H1 (cell line): ENCODE data around the gene STAP2. TPM values are rescaled to one million over a fixed set of nuclear protein-coding genes. Genes with fewer than 3 reads are reported as not detected.

Source experiments
- CTCF ChIA-PET: fragments of 300-600 bp; sonication (Branson Sonifier 250); formaldehyde crosslinking; loops from one replicate; lab custom pipeline; 2021; ENCODE audit not compliant: partially characterized antibody; lab: Charles Lee
- POLR2A ChIA-PET: fragments of 300-600 bp; sonication (Branson Sonifier 250); formaldehyde crosslinking; loops from one replicate; lab custom pipeline; 2021; ENCODE audit warnings: inconsistent platforms; ENCODE audit not compliant: partially characterized antibody; lab: Charles Lee
- DNase-seq, 2 experiments: peaks; one replicate each; pipeline versions ENCODE4 v3.0.0 to v3.0.0-alpha.2; 2010 to 2022; ENCODE audit warnings: low spot score in 2 of 2, low read depth in 1 of 2, mixed read lengths in 1 of 2
- FAIRE-seq: peaks from 2 replicates; lab custom pipeline; 2011; peaks lifted over from hg19 to GRCh38; lab: Jason Lieb, UNC
- H2AFZ ChIP-seq: 2 replicates; pipeline ENCODE4 v1.8.1; 2012; ENCODE audit warnings: low read length, inconsistent platforms
- H2AK5ac ChIP-seq: 2 replicates; pipeline ENCODE4 v1.6.1; 2013; ENCODE audit warnings: low read depth, low read length
- H2BK120ac ChIP-seq: replicated peaks from 2 replicates; pipeline ENCODE3; 2013; ENCODE audit warnings: low read depth, low read length, inconsistent platforms
- H2BK12ac ChIP-seq: 2 replicates; pipeline ENCODE4 v1.6.1; 2013; ENCODE audit warnings: low read depth, low read length
- H2BK15ac ChIP-seq: 2 replicates; pipeline ENCODE4 v1.6.1; 2013; ENCODE audit warnings: low read length
- H2BK20ac ChIP-seq: 2 replicates; pipeline ENCODE4 v1.6.1; 2013; ENCODE audit warnings: low read length
- H2BK5ac ChIP-seq: 2 replicates; pipeline ENCODE4 v1.6.1; 2013; ENCODE audit warnings: low read depth, low read length
- H3K14ac ChIP-seq: 2 replicates; pipeline ENCODE4 v1.6.1; 2013; ENCODE audit warnings: inconsistent platforms; ENCODE audit not compliant: insufficient read length
- H3K18ac ChIP-seq: 2 replicates; pipeline ENCODE4 v1.6.1; 2013; ENCODE audit warnings: low read length; ENCODE audit errors: extremely low read depth
- H3K23ac ChIP-seq: 2 replicates; pipeline ENCODE4 v1.6.1; 2013; ENCODE audit warnings: inconsistent platforms; ENCODE audit not compliant: insufficient read length
- H3K23me2 ChIP-seq: 2 replicates; pipeline ENCODE4 v1.6.1; 2013; ENCODE audit warnings: low read depth, low read length
- H3K27ac ChIP-seq: 2 replicates; pipeline ENCODE4 v1.6.1; 2011; ENCODE audit warnings: low read depth, low read length, inconsistent platforms
- H3K27me3 ChIP-seq, 4 experiments: replicated peaks in 1 of 4; 1 replicate in 1 of 4; 2 replicates in 3 of 4; pipeline versions ENCODE4 v1.6.1 to v1.8.1; 2011 to 2013; ENCODE audit warnings: low read length in 3 of 4, mild to moderate bottlenecking in 3 of 4, inconsistent platforms in 2 of 4, mixed read lengths in 2 of 4, moderate library complexity in 1 of 4; ENCODE audit not compliant: control insufficient read depth in 3 of 4, insufficient read depth in 3 of 4; ENCODE audit errors: extremely low read depth in 1 of 4
- H3K36me3 ChIP-seq, 4 experiments: 2 replicates each; pipeline versions ENCODE4 v1.6.1 to v1.8.1; 2011 to 2013; ENCODE audit warnings: mild to moderate bottlenecking in 4 of 4, low read length in 3 of 4, moderate library complexity in 2 of 4, control low read depth in 1 of 4, inconsistent platforms in 1 of 4; ENCODE audit not compliant: insufficient read depth in 4 of 4, control insufficient read depth in 2 of 4
- H3K4ac ChIP-seq: replicated peaks from 2 replicates; pipeline ENCODE3; 2013; ENCODE audit warnings: low read length, low read depth, mixed read lengths, inconsistent platforms; ENCODE audit not compliant: insufficient read length
- H3K4me1 ChIP-seq, 4 experiments: replicated peaks in 1 of 4; 1 replicate in 1 of 4; 2 replicates in 3 of 4; pipeline versions ENCODE4 v1.6.1 to v1.8.1; 2011 to 2013; ENCODE audit warnings: low read length in 3 of 4, inconsistent platforms in 2 of 4, mixed read lengths in 1 of 4; ENCODE audit not compliant: insufficient read depth in 4 of 4, control insufficient read depth in 3 of 4
- H3K4me2 ChIP-seq, 2 experiments: 2 replicates each; pipeline versions ENCODE4 v1.6.1 to v1.8.1; 2011 to 2013; ENCODE audit warnings: low read depth in 2 of 2, low read length in 2 of 2, control low read depth in 1 of 2, inconsistent platforms in 1 of 2, mild to moderate bottlenecking in 1 of 2; ENCODE audit not compliant: insufficient read depth in 1 of 2
- H3K4me3 ChIP-seq, 4 experiments: fragments of 200-600, 300-600 bp in 1 of 4; sonication (generic), shearing (Covaris generic), sonication (Bioruptor Twin) in 1 of 4; 2 replicates each; pipeline versions ENCODE4 v1.5.1 to v1.8.1; 2011 to 2016; ENCODE audit warnings: low read length in 4 of 4, low read depth in 3 of 4, control low read depth in 2 of 4, inconsistent platforms in 2 of 4, mild to moderate bottlenecking in 2 of 4, mixed read lengths in 1 of 4, moderate library complexity in 1 of 4; ENCODE audit not compliant: insufficient read depth in 2 of 4; ENCODE audit errors: extremely low read depth in 1 of 4
- H3K56ac ChIP-seq: replicated peaks from 2 replicates; pipeline ENCODE3; 2013; ENCODE audit warnings: low read depth, mild to moderate bottlenecking, mixed read lengths, low read length, inconsistent platforms; ENCODE audit not compliant: insufficient read length
- H3K79me1 ChIP-seq: 2 replicates; pipeline ENCODE4 v1.6.1; 2013; ENCODE audit warnings: low read depth, low read length, control low read depth
- H3K79me2 ChIP-seq, 2 experiments: 2 replicates each; pipeline versions ENCODE4 v1.6.1 to v1.8.1; 2012 to 2013; ENCODE audit warnings: low read length in 2 of 2, mild to moderate bottlenecking in 2 of 2, inconsistent platforms in 1 of 2; ENCODE audit not compliant: insufficient read depth in 2 of 2, control insufficient read depth in 1 of 2
- H3K9ac ChIP-seq, 4 experiments: replicated peaks in 1 of 4; 1 replicate in 1 of 4; 2 replicates in 3 of 4; pipeline versions ENCODE4 v1.6.1 to v1.8.1; 2011 to 2013; ENCODE audit warnings: low read depth in 3 of 4, low read length in 3 of 4, control low read depth in 2 of 4, mild to moderate bottlenecking in 2 of 4, moderate library complexity in 2 of 4, inconsistent platforms in 1 of 4; ENCODE audit errors: extremely low read depth in 1 of 4
- H3K9me3 ChIP-seq, 2 experiments: 2 replicates each; pipeline versions ENCODE4 v1.6.1 to v1.8.1; 2012 to 2013; ENCODE audit warnings: mild to moderate bottlenecking in 2 of 2, moderate library complexity in 2 of 2, control low read depth in 1 of 2, inconsistent platforms in 1 of 2, low read depth in 1 of 2, low read length in 1 of 2, mixed read lengths in 1 of 2; ENCODE audit not compliant: insufficient read depth in 2 of 2
- H4K20me1 ChIP-seq, 2 experiments: replicated peaks in 1 of 2; 2 replicates each; pipeline versions ENCODE3 to v1.8.1; 2011 to 2013; ENCODE audit warnings: inconsistent platforms in 2 of 2, low read length in 2 of 2, mild to moderate bottlenecking in 1 of 2; ENCODE audit not compliant: insufficient read depth in 2 of 2, control insufficient read depth in 1 of 2
- H4K5ac ChIP-seq: 2 replicates; pipeline ENCODE4 v1.6.1; 2013; ENCODE audit warnings: low read length, low read depth, mixed read lengths, inconsistent platforms; ENCODE audit not compliant: insufficient read length
- H4K8ac ChIP-seq: 2 replicates; pipeline ENCODE4 v1.8.0; 2013; ENCODE audit warnings: mild to moderate bottlenecking, moderate library complexity, low read length, inconsistent platforms; ENCODE audit not compliant: insufficient read depth; ENCODE audit errors: extremely low read depth
- H4K91ac ChIP-seq: replicated peaks from 2 replicates; pipeline ENCODE3; 2013; ENCODE audit warnings: low read length, mixed read lengths, inconsistent platforms; ENCODE audit not compliant: insufficient read length
- BACH1 ChIP-seq: IDR thresholded peaks from 2 replicates; pipeline ENCODE4 v1.6.1; 2012; ENCODE audit warnings: low read length, improper control_type of control experiment
- BRCA1 ChIP-seq: IDR thresholded peaks from 2 replicates; pipeline ENCODE4 v1.6.1; 2012; ENCODE audit warnings: low read depth, low read length, improper control_type of control experiment
- CBX8 ChIP-seq: fragments of 300-800, 300-1000 bp; sonication (generic); IDR thresholded peaks from 2 replicates; pipeline ENCODE4 v1.7.1; 2016; ENCODE audit warnings: low read depth, low read length, borderline replicate concordance
- CHD1 ChIP-seq: IDR thresholded peaks from 2 replicates; pipeline ENCODE4 v1.6.1; 2012; ENCODE audit warnings: low read depth, low read length, improper control_type of control experiment
- CREB1 ChIP-seq: IDR thresholded peaks from 2 replicates; pipeline ENCODE4 v1.6.1; 2012; ENCODE audit warnings: inconsistent platforms
- E2F6 ChIP-seq: IDR thresholded peaks from 2 replicates; pipeline ENCODE4 v1.6.1; 2012; ENCODE audit warnings: inconsistent platforms
- NANOG ChIP-seq: IDR thresholded peaks from 2 replicates; pipeline ENCODE4 v1.6.1; 2011; ENCODE audit warnings: low read length, low read depth, mild to moderate bottlenecking, inconsistent platforms; ENCODE audit not compliant: insufficient read depth, poor library complexity, severe bottlenecking
- RAD21 ChIP-seq, 2 experiments: IDR thresholded peaks in 1 of 2; conservative IDR thresholded peaks in 1 of 2; 2 replicates each; pipeline ENCODE4 v1.6.1; 2011; ENCODE audit warnings: low read depth in 2 of 2, low read length in 2 of 2, improper control_type of control experiment in 1 of 2, inconsistent platforms in 1 of 2, mild to moderate bottlenecking in 1 of 2, moderate library complexity in 1 of 2
- WGBS, 2 experiments: shearing (Covaris generic) in 1 of 2; methylation state at CpG; one replicate each; pipeline versions ENCODE4 v1.1.6 to v1.1.7; 2013 to 2015; ENCODE audit warnings: low lambda C conversion rate in 2 of 2, mixed read lengths in 2 of 2, inconsistent platforms in 1 of 2, low coverage in 1 of 2, missing lambda C conversion rate in 1 of 2; ENCODE audit not compliant: insufficient replicate concordance in 2 of 2, insufficient coverage in 1 of 2, insufficient read length in 1 of 2; ENCODE audit errors: extremely low coverage in 1 of 2, missing lambda C conversion rate in 1 of 2; 5-methylcytosine and 5-hydroxymethylcytosine counted together
- polyA plus RNA-seq, 7 experiments: library from polyadenylated mRNA; depleted of rRNA in 3 of 7; stranded (reverse) in 5 of 7; unstranded in 2 of 7; fragments of >200 nt in 5 of 7; fragments of 200-250 nt in 2 of 7; gene quantifications; 1 replicate in 5 of 7; 2 replicates in 1 of 7; 4 replicates in 1 of 7; pipeline versions ENCODE4 v1.2.1 to v1.2.3, GENCODE V29; 2011 to 2013; ENCODE audit warnings: missing spikeins in 2 of 7, mixed read lengths in 2 of 7
- total RNA-seq: library from RNA; stranded (reverse); fragmentation: NEBNext Ultra II Directional; extraction: Animal tissue kit (Norgen Biotek cat#: 25700); gene quantifications from 2 replicates; pipeline ENCODE4 v1.2.1, GENCODE V29; 2021

Gene STAP2
- total and polyA plus RNA-seq, 2 of the 8 experiments (the other 6 are each of a cell fraction or from before 2014, with no cell fraction given) = 15.3 to 37.3 TPM

- CTCF ChIA-PET = interaction anchor here (0.6 to 1.3 kb wide), 5 partner anchors 12 to 61 kb away, joined by 3 to 8 read pairs (median 4); partner anchors contain the start of gene MPND
- no peaks in the 10 kb centered on the region for H3K79me2 ChIP-seq
- 16% methylated on average over 6 of the region's 13 CpGs; no CpG with 5 or more reads in 1 of the 2 experiments for WGBS, 2 experiments
- no peak for TF ChIP-seq BACH1
- TF ChIP-seq E2F6 = no peak
- TF ChIP-seq CHD1 = no peak
- TF ChIP-seq BRCA1 = no peak
- TF ChIP-seq RAD21 (IDR thresholded peaks at IDR 0.05 in 1 of 2, conservative IDR thresholded peaks at IDR 0.05 in 1 of 2; ENCODE audit: low read depth in 2 of 2, low read length in 2 of 2) = peak in 1 of 2 experiments; percentile 19; a peak in 1 of 4 replicates
- no peak for TF ChIP-seq NANOG
- TF ChIP-seq CREB1 = no peak
- TF ChIP-seq CBX8 = no peak
- TF ChIP-seq, all 59 proteins: peak for 1
- Histone ChIP-seq H2BK15ac (no peak overlapping the region), H2AFZ (no peak overlapping the region), H3K56ac (no peak overlapping the region), H3K4ac (no peak overlapping the region), H4K5ac (peak overlapping the region; percentile 64), H3K27me3 (no peaks in the 10 kb centered on the region; a peak in 1 of 7 replicates), H2BK20ac (no peak overlapping the region), H4K91ac (no peak overlapping the region), H2BK120ac (no peak overlapping the region), H2BK5ac (no peak overlapping the region), H2BK12ac (no peak overlapping the region), H3K23me2 (peaks cover 12% of the 10 kb centered on the region; the same call in 1 of the 2 replicates), H2AK5ac (no peak overlapping the region), H3K9ac (no peak overlapping the region), H3K79me1 (no peaks in the 10 kb centered on the region), H3K36me3 (peaks cover 0 to 8% (median 0%) of the 10 kb centered on the region in 4 experiments; a peak in 2 of 8 replicates), H3K4me1 (peaks cover 0 to 6% (median 3%) of the 10 kb centered on the region in 4 experiments; a peak in 5 of 7 replicates), H3K4me2 (peak overlapping the region; percentile 88 to 95), H3K14ac (no peak overlapping the region), H3K27ac (no peak overlapping the region), H4K8ac (peak overlapping the region; percentile 21; the same call in 1 of the 2 replicates), H3K18ac (peak overlapping the region; percentile 60; the same call in 1 of the 2 replicates), H4K20me1 (peaks cover 4 to 15% of the 10 kb centered on the region in 2 experiments), H3K4me3 (peak overlapping the region; percentile 32 to 67 (median 50); a peak in 6 of 8 replicates), H3K9me3 (no peaks in the 10 kb centered on the region), H3K23ac (no peak overlapping the region)
- DNase-seq (peak in 1 of 2 experiments; percentile 87), FAIRE-seq (no peak)
- POLR2A ChIA-PET = interaction anchor here (0.6 to 1.4 kb wide), 7 partner anchors 10 to 138 kb away, joined by 3 to 7 read pairs (median 3); partner anchors contain the start of genes FSD1, MPND and STAP2
These were observed 10.8 kb downstream of the STAP2 start for GRCh38 chr19:4327877-4328242.
